ENCODE results near the gene PARP6. TPM values are rescaled to one million over a fixed set of nuclear protein-coding genes. Genes with fewer than 3 reads are reported as not detected.

The PARP6 gene
- total and polyA plus RNA-seq, 2 donors (not counting 1 experiment from before 2014, with no cell fraction given): 118 to 134 TPM

- Mint-ChIP-seq H3K4me1 (no peaks in the 10 kb centered on the region), H3K4me3 (no peak overlapping the region), H3K27ac (no peak overlapping the region), H3K27me3 (no peaks in the 10 kb centered on the region), H3K9me3 (ENCODE audit: insufficient read depth) (no peaks in the 10 kb centered on the region)
- no peak overlapping the region for H3K27ac ChIP-seq (ENCODE audit: low read length in 2 of 2)
- 69% methylated on average over 2 of the region's 3 CpGs for WGBS (ENCODE audit: insufficient coverage)
- H2AFZ ChIP-seq (ENCODE audit: insufficient read depth, low read depth, low read length, poor library complexity, severe bottlenecking): no peak overlapping the region
- H3K4me1 ChIP-seq (ENCODE audit: control insufficient read depth in 2 of 2, insufficient read depth in 2 of 2, low read length in 2 of 2): no peaks in the 10 kb centered on the region
- DNase-seq (no peak), ATAC-seq (ENCODE audit: low read depth) (no peak)
- TF ChIP-seq EZH2 (IDR thresholded peaks at IDR 0.05; ENCODE audit: borderline replicate concordance, insufficient read depth, low read depth, low read length, poor library complexity, severe bottlenecking): no peak
- TF ChIP-seq CTCF (IDR thresholded peaks at IDR 0.05): no peak
- H3K36me3 ChIP-seq (replicated peaks in 1 of 2; ENCODE audit: control extremely low read depth in 1 of 2, control insufficient read depth in 1 of 2, extremely low read depth in 1 of 2, insufficient read depth in 2 of 2, low read length in 1 of 2): peaks cover 9 to 52% of the 10 kb centered on the region in 2 experiments
- ChIA-PET POLR2A (interaction anchor here (0.6 kb wide), 1 partner anchor 1778 kb away, joined by 8 read pairs; no protein-coding TSS in a partner anchor), CTCF (no interaction called here)
- no peaks in the 10 kb centered on the region for H3K9me3 ChIP-seq (ENCODE audit: control extremely low read depth in 1 of 3, control insufficient read depth in 2 of 3, insufficient read depth in 1 of 3, low read length in 2 of 3)
- H4K20me1 ChIP-seq (ENCODE audit: control insufficient read depth, insufficient read depth, low read length, poor library complexity, severe bottlenecking): no peaks in the 10 kb centered on the region
- H3K79me2 ChIP-seq (ENCODE audit: control insufficient read depth, insufficient read depth, low read length): no peaks in the 10 kb centered on the region
- intact Hi-C loops (cut with micrococcal nuclease): no loop called here
- H3K4me3 ChIP-seq (ENCODE audit: control extremely low read depth in 1 of 5, extremely low read depth in 1 of 5, insufficient read depth in 1 of 5, low read depth in 2 of 5, low read length in 4 of 5): no peak overlapping the region
- no peak overlapping the region for H3K4me2 ChIP-seq (replicated peaks; ENCODE audit: low read depth, low read length, poor library complexity, severe bottlenecking)
- no peak overlapping the region for H3K9ac ChIP-seq (ENCODE audit: low read length)
- no peaks in the 10 kb centered on the region for H3K27me3 ChIP-seq (replicated peaks in 1 of 4; ENCODE audit: control extremely low read depth in 1 of 4, control insufficient read depth in 3 of 4, insufficient read depth in 4 of 4, low read length in 3 of 4)
Observed at GRCh38 chr15:72249142-72249810, 23.1 kb downstream of the PARP6 start.

- Histone ChIP-seq H3K36me3 (replicated peaks in 1 of 2; ENCODE audit: control extremely low read depth in 1 of 2, control insufficient read depth in 1 of 2, extremely low read depth in 1 of 2, insufficient read depth in 2 of 2, low read length in 1 of 2) (peaks cover 9 to 45% of the 10 kb centered on the region in 2 experiments), H3K9me3 (ENCODE audit: control extremely low read depth in 1 of 3, control insufficient read depth in 2 of 3, insufficient read depth in 1 of 3, low read length in 2 of 3) (no peaks in the 10 kb centered on the region), H3K27ac (ENCODE audit: low read length in 2 of 2) (no peak overlapping the region), H3K9ac (ENCODE audit: low read length) (no peak overlapping the region), H3K4me3 (ENCODE audit: control extremely low read depth in 1 of 5, extremely low read depth in 1 of 5, insufficient read depth in 1 of 5, low read depth in 2 of 5, low read length in 4 of 5) (no peak overlapping the region), H2AFZ (ENCODE audit: insufficient read depth, low read depth, low read length, poor library complexity, severe bottlenecking) (no peak overlapping the region), H3K79me2 (ENCODE audit: control insufficient read depth, insufficient read depth, low read length) (no peaks in the 10 kb centered on the region), H3K4me1 (ENCODE audit: control insufficient read depth in 2 of 2, insufficient read depth in 2 of 2, low read length in 2 of 2) (no peaks in the 10 kb centered on the region), H4K20me1 (ENCODE audit: control insufficient read depth, insufficient read depth, low read length, poor library complexity, severe bottlenecking) (no peaks in the 10 kb centered on the region), H3K27me3 (replicated peaks in 1 of 4; ENCODE audit: control extremely low read depth in 1 of 4, control insufficient read depth in 3 of 4, insufficient read depth in 4 of 4, low read length in 3 of 4) (no peaks in the 10 kb centered on the region), H3K4me2 (replicated peaks; ENCODE audit: low read depth, low read length, poor library complexity, severe bottlenecking) (no peak overlapping the region)
- Mint-ChIP-seq H3K9me3 (ENCODE audit: insufficient read depth) (no peaks in the 10 kb centered on the region), H3K4me3 (no peak overlapping the region), H3K27ac (no peak overlapping the region), H3K4me1 (no peaks in the 10 kb centered on the region), H3K27me3 (no peaks in the 10 kb centered on the region)
- no peak for DNase-seq
- no peak for ATAC-seq (ENCODE audit: low read depth)
- TF ChIP-seq EZH2 (IDR thresholded peaks at IDR 0.05; ENCODE audit: borderline replicate concordance, insufficient read depth, low read depth, low read length, poor library complexity, severe bottlenecking) (no peak), CTCF (IDR thresholded peaks at IDR 0.05) (no peak)
- CTCF ChIA-PET: interaction anchor here (0.6 kb wide), 1 partner anchor 12 kb away, joined by 6 read pairs; no protein-coding TSS in a partner anchor
- intact Hi-C loops (cut with micrococcal nuclease): no loop called here
- 86% methylated on average over 1 of the region's 1 CpG for WGBS (ENCODE audit: insufficient coverage)
- POLR2A ChIA-PET: no interaction called here
Observed at GRCh38 chr15:72248514-72248913, 23.8 kb downstream of the PARP6 start.

Measured in B cell (primary cell).